Transverse colon (tissue), 4 donors: Measurements from ENCODE around the gene F10. TPM values are rescaled to one million over a fixed set of nuclear protein-coding genes. Genes with fewer than 3 reads are reported as not detected.

ENCODE experiments used
- DNase-seq: peaks from one replicate; pipeline ENCODE4 v3.0.0-alpha.2; 2019
- H3K27ac ChIP-seq, 4 donors: fragments of 200-600 bp; sonication (generic); 2 replicates each; pipeline ENCODE4 v1.5.1; 2016 to 2018; ENCODE audit warnings: inconsistent platforms in 4 of 4
- H3K27me3 ChIP-seq: fragments of 200-600 bp; sonication (generic); 2 replicates; pipeline ENCODE4 v1.5.1; 2017; ENCODE audit warnings: inconsistent platforms
- H3K36me3 ChIP-seq, 4 donors: fragments of 200-600 bp; sonication (generic); 2 replicates each; pipeline ENCODE4 v1.5.1; 2017 to 2019; ENCODE audit warnings: inconsistent platforms in 4 of 4
- H3K4me1 ChIP-seq, 4 donors: fragments of 200-600 bp; sonication (generic); 2 replicates each; pipeline ENCODE4 v1.5.1; 2017 to 2020; ENCODE audit warnings: inconsistent platforms in 4 of 4
- H3K4me3 ChIP-seq, 4 donors: fragments of 200-600 bp; sonication (generic); 1 replicate in 1 of 4; 2 replicates in 3 of 4; pipeline versions ENCODE4 v1.5.1 to v1.6.1; 2017 to 2019; ENCODE audit warnings: inconsistent platforms in 4 of 4
- H3K9me3 ChIP-seq, 2 donors: fragments of 200-600 bp; sonication (generic); 2 replicates each; pipeline ENCODE4 v1.5.1; 2017 to 2019; ENCODE audit warnings: inconsistent platforms in 2 of 2
- CTCF ChIP-seq, 5 experiments: fragments of 200-600 bp in 3 of 5; fragments of 450-650 bp in 2 of 5; sonication (generic) in 3 of 5; IDR thresholded peaks; 1 replicate in 2 of 5; 2 replicates in 3 of 5; pipeline ENCODE4 v1.5.1; 2016 to 2017; ENCODE audit warnings: antibody characterized with exemption in 5 of 5, inconsistent platforms in 3 of 5, mild to moderate bottlenecking in 2 of 5, moderate library complexity in 1 of 5
- EP300 ChIP-seq: sonication (generic); formaldehyde crosslinking; IDR thresholded peaks from one replicate; pipeline ENCODE4 v1.6.1; 2017; ENCODE audit warnings: antibody characterized with exemption, low read depth
- POLR2A ChIP-seq: fragments of 450-650 bp; IDR thresholded peaks from one replicate; pipeline ENCODE4 v1.6.1; 2016; ENCODE audit warnings: antibody characterized with exemption, mild to moderate bottlenecking, moderate library complexity
- POLR2AphosphoS5 ChIP-seq, 3 donors: sonication (generic); formaldehyde crosslinking; IDR thresholded peaks; one replicate each; pipeline ENCODE4 v1.6.1; 2016; ENCODE audit warnings: antibody characterized with exemption in 3 of 3
- WGBS, 2 donors: methylation state at CpG; one replicate each; pipeline ENCODE4 v1.1.5; 2018; ENCODE audit warnings: low coverage in 1 of 2; 5-methylcytosine and 5-hydroxymethylcytosine counted together
- in situ Hi-C, 4 donors: fragments of 200-750 bp; cut with MboI; loops; one replicate each; pipeline versions ENCODE4 v1.15.0 to v1.15.1; 2017; ENCODE audit warnings: low sequenced_read_pairs in 3 of 4, low pct_ligation_motif_present in 1 of 4, low pct_unique_long_range_greater_than_20kb in 1 of 4
- intact Hi-C: fragments of 100-400 bp; cut with DNase I; formaldehyde crosslinking; loops from one replicate; pipeline ENCODE4 v1.15.1; 2023; ENCODE audit warnings: low total_unique reads
- total RNA-seq, 4 donors: library from RNA; depleted of rRNA; stranded (reverse); fragments of >200 nt; gene quantifications; one replicate each; pipeline ENCODE4 v1.1.0, GENCODE V29; 2016

F10 gene
- total RNA-seq, 4 donors from 2014 or later: 0.60 to 4.6 (median 3.4) TPM

GRCh38 chr13:113126265-113127150 lies 3.9 kb downstream of the F10 start:
- peaks cover 16% of the 10 kb centered on the region for H3K27me3 ChIP-seq
- H3K4me3 ChIP-seq: no peak overlapping the region
- peaks cover 0 to 7% (median 0%) of the 10 kb centered on the region in 4 donors for H3K4me1 ChIP-seq
- TF ChIP-seq EP300: no peak
- H3K9me3 ChIP-seq: no peaks in the 10 kb centered on the region
- intact Hi-C loops (no loop called here), in situ Hi-C loops (no loop called here)
- 86% methylated on average over 18 of the region's 18 CpGs; no CpG with 5 or more reads in 1 of the 2 donors for WGBS, 2 donors
- no peaks in the 10 kb centered on the region for H3K36me3 ChIP-seq
- no peak overlapping the region for H3K27ac ChIP-seq
- no peak for DNase-seq

GRCh38 chr13:113129480-113129879 lies 6.9 kb downstream of the F10 start:
- no peaks in the 10 kb centered on the region for H3K36me3 ChIP-seq
- no peak for DNase-seq
- intact Hi-C loops: no loop called here
- H3K27me3 ChIP-seq: peaks cover 16% of the 10 kb centered on the region
- in situ Hi-C loops: no loop called here
- H3K4me3 ChIP-seq: no peak overlapping the region
- TF ChIP-seq POLR2A: no peak
- TF ChIP-seq EP300: no peak
- TF ChIP-seq POLR2AphosphoS5 (IDR thresholded peaks at IDR 0.05): no peak
- no peak for TF ChIP-seq CTCF (IDR thresholded peaks at IDR 0.05)
- no peak overlapping the region for H3K27ac ChIP-seq
- 80 to 85% methylated on average over 18 to 27 of the region's 27 CpGs for WGBS, 2 donors
- H3K9me3 ChIP-seq: no peaks in the 10 kb centered on the region
- H3K4me1 ChIP-seq: no peaks in the 10 kb centered on the region

- intact Hi-C loops: no loop called here
- H3K4me1 ChIP-seq: no peaks in the 10 kb centered on the region
- in situ Hi-C loops: no loop called here
- no peak overlapping the region for H3K27ac ChIP-seq
- H3K4me3 ChIP-seq: peak overlapping the region in 1 of 4 donors; percentile 9
- no peaks in the 10 kb centered on the region for H3K36me3 ChIP-seq
- no peaks in the 10 kb centered on the region for H3K9me3 ChIP-seq
- DNase-seq: no peak
- TF ChIP-seq POLR2AphosphoS5 (IDR thresholded peaks at IDR 0.05) (no peak), CTCF (IDR thresholded peaks at IDR 0.05) (no peak), POLR2A (no peak), EP300 (no peak)
- WGBS, 2 donors: 76% methylated on average over 60 of the region's 60 CpGs; no CpG with 5 or more reads in 1 of the 2 donors
- peaks cover 16% of the 10 kb centered on the region for H3K27me3 ChIP-seq
Observed at GRCh38 chr13:113129921-113130750, 7.5 kb downstream of the F10 start.

GRCh38 chr13:113135281-113135760 lies 12.7 kb downstream of the F10 start:
- Histone ChIP-seq H3K4me1 (no peaks in the 10 kb centered on the region), H3K4me3 (no peak overlapping the region), H3K27me3 (peaks cover 3% of the 10 kb centered on the region), H3K27ac (no peak overlapping the region), H3K36me3 (no peaks in the 10 kb centered on the region), H3K9me3 (no peaks in the 10 kb centered on the region)
- DNase-seq: no peak
- 61 to 100% methylated on average over 1 to 2 of the region's 2 CpGs for WGBS, 2 donors
- no peak for TF ChIP-seq CTCF (IDR thresholded peaks at IDR 0.05)
- TF ChIP-seq POLR2AphosphoS5 (IDR thresholded peaks at IDR 0.05): no peak
- no peak for TF ChIP-seq POLR2A
- no peak for TF ChIP-seq EP300
- in situ Hi-C loops: no loop called here
- intact Hi-C loops: no loop called here
